H1 (cell line): ENCODE data around the gene ASS1. TPM values are rescaled to one million over a fixed set of nuclear protein-coding genes. Genes with fewer than 3 reads are reported as not detected.

ENCODE experiments used
- CTCF ChIA-PET: fragments of 300-600 bp; sonication (Branson Sonifier 250); formaldehyde crosslinking; loops from one replicate; lab custom pipeline; 2021; ENCODE audit not compliant: partially characterized antibody; lab: Charles Lee
- POLR2A ChIA-PET: fragments of 300-600 bp; sonication (Branson Sonifier 250); formaldehyde crosslinking; loops from one replicate; lab custom pipeline; 2021; ENCODE audit warnings: inconsistent platforms; ENCODE audit not compliant: partially characterized antibody; lab: Charles Lee
- DNase-seq, 2 experiments: peaks; one replicate each; pipeline versions ENCODE4 v3.0.0 to v3.0.0-alpha.2; 2010 to 2022; ENCODE audit warnings: low spot score in 2 of 2, low read depth in 1 of 2, mixed read lengths in 1 of 2
- FAIRE-seq: peaks from 2 replicates; lab custom pipeline; 2011; peaks lifted over from hg19 to GRCh38; lab: Jason Lieb, UNC
- H2AFZ ChIP-seq: 2 replicates; pipeline ENCODE4 v1.8.1; 2012; ENCODE audit warnings: low read length, inconsistent platforms
- H2AK5ac ChIP-seq: 2 replicates; pipeline ENCODE4 v1.6.1; 2013; ENCODE audit warnings: low read depth, low read length
- H2BK120ac ChIP-seq: replicated peaks from 2 replicates; pipeline ENCODE3; 2013; ENCODE audit warnings: low read depth, low read length, inconsistent platforms
- H2BK12ac ChIP-seq: 2 replicates; pipeline ENCODE4 v1.6.1; 2013; ENCODE audit warnings: low read depth, low read length
- H2BK15ac ChIP-seq: 2 replicates; pipeline ENCODE4 v1.6.1; 2013; ENCODE audit warnings: low read length
- H2BK20ac ChIP-seq: 2 replicates; pipeline ENCODE4 v1.6.1; 2013; ENCODE audit warnings: low read length
- H2BK5ac ChIP-seq: 2 replicates; pipeline ENCODE4 v1.6.1; 2013; ENCODE audit warnings: low read depth, low read length
- H3K14ac ChIP-seq: 2 replicates; pipeline ENCODE4 v1.6.1; 2013; ENCODE audit warnings: inconsistent platforms; ENCODE audit not compliant: insufficient read length
- H3K18ac ChIP-seq: 2 replicates; pipeline ENCODE4 v1.6.1; 2013; ENCODE audit warnings: low read length; ENCODE audit errors: extremely low read depth
- H3K23ac ChIP-seq: 2 replicates; pipeline ENCODE4 v1.6.1; 2013; ENCODE audit warnings: inconsistent platforms; ENCODE audit not compliant: insufficient read length
- H3K23me2 ChIP-seq: 2 replicates; pipeline ENCODE4 v1.6.1; 2013; ENCODE audit warnings: low read depth, low read length
- H3K27ac ChIP-seq: 2 replicates; pipeline ENCODE4 v1.6.1; 2011; ENCODE audit warnings: low read depth, low read length, inconsistent platforms
- H3K27me3 ChIP-seq, 4 experiments: replicated peaks in 1 of 4; 1 replicate in 1 of 4; 2 replicates in 3 of 4; pipeline versions ENCODE4 v1.6.1 to v1.8.1; 2011 to 2013; ENCODE audit warnings: low read length in 3 of 4, mild to moderate bottlenecking in 3 of 4, inconsistent platforms in 2 of 4, mixed read lengths in 2 of 4, moderate library complexity in 1 of 4; ENCODE audit not compliant: control insufficient read depth in 3 of 4, insufficient read depth in 3 of 4; ENCODE audit errors: extremely low read depth in 1 of 4
- H3K36me3 ChIP-seq, 4 experiments: 2 replicates each; pipeline versions ENCODE4 v1.6.1 to v1.8.1; 2011 to 2013; ENCODE audit warnings: mild to moderate bottlenecking in 4 of 4, low read length in 3 of 4, moderate library complexity in 2 of 4, control low read depth in 1 of 4, inconsistent platforms in 1 of 4; ENCODE audit not compliant: insufficient read depth in 4 of 4, control insufficient read depth in 2 of 4
- H3K4ac ChIP-seq: replicated peaks from 2 replicates; pipeline ENCODE3; 2013; ENCODE audit warnings: low read length, low read depth, mixed read lengths, inconsistent platforms; ENCODE audit not compliant: insufficient read length
- H3K4me1 ChIP-seq, 4 experiments: replicated peaks in 1 of 4; 1 replicate in 1 of 4; 2 replicates in 3 of 4; pipeline versions ENCODE4 v1.6.1 to v1.8.1; 2011 to 2013; ENCODE audit warnings: low read length in 3 of 4, inconsistent platforms in 2 of 4, mixed read lengths in 1 of 4; ENCODE audit not compliant: insufficient read depth in 4 of 4, control insufficient read depth in 3 of 4
- H3K4me2 ChIP-seq, 2 experiments: 2 replicates each; pipeline versions ENCODE4 v1.6.1 to v1.8.1; 2011 to 2013; ENCODE audit warnings: low read depth in 2 of 2, low read length in 2 of 2, control low read depth in 1 of 2, inconsistent platforms in 1 of 2, mild to moderate bottlenecking in 1 of 2; ENCODE audit not compliant: insufficient read depth in 1 of 2
- H3K4me3 ChIP-seq, 4 experiments: fragments of 200-600, 300-600 bp in 1 of 4; sonication (generic), shearing (Covaris generic), sonication (Bioruptor Twin) in 1 of 4; 2 replicates each; pipeline versions ENCODE4 v1.5.1 to v1.8.1; 2011 to 2016; ENCODE audit warnings: low read length in 4 of 4, low read depth in 3 of 4, control low read depth in 2 of 4, inconsistent platforms in 2 of 4, mild to moderate bottlenecking in 2 of 4, mixed read lengths in 1 of 4, moderate library complexity in 1 of 4; ENCODE audit not compliant: insufficient read depth in 2 of 4; ENCODE audit errors: extremely low read depth in 1 of 4
- H3K56ac ChIP-seq: replicated peaks from 2 replicates; pipeline ENCODE3; 2013; ENCODE audit warnings: low read depth, mild to moderate bottlenecking, mixed read lengths, low read length, inconsistent platforms; ENCODE audit not compliant: insufficient read length
- H3K79me1 ChIP-seq: 2 replicates; pipeline ENCODE4 v1.6.1; 2013; ENCODE audit warnings: low read depth, low read length, control low read depth
- H3K79me2 ChIP-seq, 2 experiments: 2 replicates each; pipeline versions ENCODE4 v1.6.1 to v1.8.1; 2012 to 2013; ENCODE audit warnings: low read length in 2 of 2, mild to moderate bottlenecking in 2 of 2, inconsistent platforms in 1 of 2; ENCODE audit not compliant: insufficient read depth in 2 of 2, control insufficient read depth in 1 of 2
- H3K9ac ChIP-seq, 4 experiments: replicated peaks in 1 of 4; 1 replicate in 1 of 4; 2 replicates in 3 of 4; pipeline versions ENCODE4 v1.6.1 to v1.8.1; 2011 to 2013; ENCODE audit warnings: low read depth in 3 of 4, low read length in 3 of 4, control low read depth in 2 of 4, mild to moderate bottlenecking in 2 of 4, moderate library complexity in 2 of 4, inconsistent platforms in 1 of 4; ENCODE audit errors: extremely low read depth in 1 of 4
- H3K9me3 ChIP-seq, 2 experiments: 2 replicates each; pipeline versions ENCODE4 v1.6.1 to v1.8.1; 2012 to 2013; ENCODE audit warnings: mild to moderate bottlenecking in 2 of 2, moderate library complexity in 2 of 2, control low read depth in 1 of 2, inconsistent platforms in 1 of 2, low read depth in 1 of 2, low read length in 1 of 2, mixed read lengths in 1 of 2; ENCODE audit not compliant: insufficient read depth in 2 of 2
- H4K20me1 ChIP-seq, 2 experiments: replicated peaks in 1 of 2; 2 replicates each; pipeline versions ENCODE3 to v1.8.1; 2011 to 2013; ENCODE audit warnings: inconsistent platforms in 2 of 2, low read length in 2 of 2, mild to moderate bottlenecking in 1 of 2; ENCODE audit not compliant: insufficient read depth in 2 of 2, control insufficient read depth in 1 of 2
- H4K5ac ChIP-seq: 2 replicates; pipeline ENCODE4 v1.6.1; 2013; ENCODE audit warnings: low read length, low read depth, mixed read lengths, inconsistent platforms; ENCODE audit not compliant: insufficient read length
- H4K8ac ChIP-seq: 2 replicates; pipeline ENCODE4 v1.8.0; 2013; ENCODE audit warnings: mild to moderate bottlenecking, moderate library complexity, low read length, inconsistent platforms; ENCODE audit not compliant: insufficient read depth; ENCODE audit errors: extremely low read depth
- H4K91ac ChIP-seq: replicated peaks from 2 replicates; pipeline ENCODE3; 2013; ENCODE audit warnings: low read length, mixed read lengths, inconsistent platforms; ENCODE audit not compliant: insufficient read length
- BRCA1 ChIP-seq: IDR thresholded peaks from 2 replicates; pipeline ENCODE4 v1.6.1; 2012; ENCODE audit warnings: low read depth, low read length, improper control_type of control experiment
- CBX8 ChIP-seq: fragments of 300-800, 300-1000 bp; sonication (generic); IDR thresholded peaks from 2 replicates; pipeline ENCODE4 v1.7.1; 2016; ENCODE audit warnings: low read depth, low read length, borderline replicate concordance
- CHD1 ChIP-seq: IDR thresholded peaks from 2 replicates; pipeline ENCODE4 v1.6.1; 2012; ENCODE audit warnings: low read depth, low read length, improper control_type of control experiment
- CTBP2 ChIP-seq: IDR thresholded peaks from 2 replicates; pipeline ENCODE4 v1.7.0; 2011; ENCODE audit warnings: borderline replicate concordance, mild to moderate bottlenecking, moderate library complexity, mixed read lengths, low read length; ENCODE audit not compliant: insufficient read depth, insufficient read length
- GTF2F1 ChIP-seq: IDR thresholded peaks from 2 replicates; pipeline ENCODE4 v1.6.1; 2012; ENCODE audit warnings: low read depth, low read length, improper control_type of control experiment, borderline replicate concordance
- HDAC6 ChIP-seq: IDR thresholded peaks from one replicate; pipeline ENCODE4 v1.7.1; 2012; ENCODE audit warnings: low read depth, mild to moderate bottlenecking, inconsistent platforms, low read length, moderate library complexity
- POLR2AphosphoS5 ChIP-seq: IDR thresholded peaks from 2 replicates; pipeline ENCODE4 v1.6.1; 2011; ENCODE audit warnings: low read depth, low read length
- RAD21 ChIP-seq, 2 experiments: IDR thresholded peaks in 1 of 2; conservative IDR thresholded peaks in 1 of 2; 2 replicates each; pipeline ENCODE4 v1.6.1; 2011; ENCODE audit warnings: low read depth in 2 of 2, low read length in 2 of 2, improper control_type of control experiment in 1 of 2, inconsistent platforms in 1 of 2, mild to moderate bottlenecking in 1 of 2, moderate library complexity in 1 of 2
- RFX5 ChIP-seq: IDR thresholded peaks from 2 replicates; pipeline ENCODE4 v1.6.1; 2011; ENCODE audit warnings: low read depth, low read length, improper control_type of control experiment, borderline replicate concordance
- RXRA ChIP-seq: IDR thresholded peaks from 2 replicates; pipeline ENCODE4 v1.6.1; 2011; ENCODE audit warnings: low read depth, mild to moderate bottlenecking, low read length, moderate library complexity; ENCODE audit not compliant: insufficient read depth
- SP1 ChIP-seq: IDR thresholded peaks from 2 replicates; pipeline ENCODE4 v1.6.1; 2011; ENCODE audit warnings: low read depth, low read length
- SP4 ChIP-seq: IDR thresholded peaks from 2 replicates; pipeline ENCODE4 v1.6.1; 2012; ENCODE audit warnings: low read length, inconsistent platforms
- SUZ12 ChIP-seq: fragments of 200-600 bp; sonication (generic); IDR thresholded peaks from 2 replicates; pipeline ENCODE4 v1.6.1; 2012; ENCODE audit warnings: mild to moderate bottlenecking, inconsistent platforms, low read length, moderate library complexity, mixed read lengths
- TBP ChIP-seq: IDR thresholded peaks from 2 replicates; pipeline ENCODE4 v1.6.1; 2011; ENCODE audit warnings: low read depth, low read length, improper control_type of control experiment
- whole genome bisulfite sequencing, 2 experiments: shearing (Covaris generic) in 1 of 2; methylation state at CpG; one replicate each; pipeline versions ENCODE4 v1.1.6 to v1.1.7; 2013 to 2015; ENCODE audit warnings: low lambda C conversion rate in 2 of 2, mixed read lengths in 2 of 2, inconsistent platforms in 1 of 2, low coverage in 1 of 2, missing lambda C conversion rate in 1 of 2; ENCODE audit not compliant: insufficient replicate concordance in 2 of 2, insufficient coverage in 1 of 2, insufficient read length in 1 of 2; ENCODE audit errors: extremely low coverage in 1 of 2, missing lambda C conversion rate in 1 of 2; 5-methylcytosine and 5-hydroxymethylcytosine counted together
- polyA plus RNA-seq, 7 experiments: library from polyadenylated mRNA; depleted of rRNA in 3 of 7; stranded (reverse) in 5 of 7; unstranded in 2 of 7; fragments of >200 nt in 5 of 7; fragments of 200-250 nt in 2 of 7; gene quantifications; 1 replicate in 5 of 7; 2 replicates in 1 of 7; 4 replicates in 1 of 7; pipeline versions ENCODE4 v1.2.1 to v1.2.3, GENCODE V29; 2011 to 2013; ENCODE audit warnings: missing spikeins in 2 of 7, mixed read lengths in 2 of 7
- total RNA-seq: library from RNA; stranded (reverse); fragmentation: NEBNext Ultra II Directional; extraction: Animal tissue kit (Norgen Biotek cat#: 25700); gene quantifications from 2 replicates; pipeline ENCODE4 v1.2.1, GENCODE V29; 2021

ASS1 gene
- total and polyA plus RNA-seq, 2 of the 8 experiments (the other 6 are each of a cell fraction or from before 2014, with no cell fraction given) = 108 to 296 TPM

- Histone ChIP-seq H3K18ac (no peak overlapping the region), H3K56ac (no peak overlapping the region), H3K14ac (no peak overlapping the region), H2BK120ac (no peak overlapping the region), H4K91ac (no peak overlapping the region), H3K79me2 (no peaks in the 10 kb centered on the region), H3K27ac (no peak overlapping the region), H4K20me1 (peaks cover 2 to 3% of the 10 kb centered on the region in 2 experiments), H2BK5ac (no peak overlapping the region), H3K9me3 (no peaks in the 10 kb centered on the region), H3K4ac (no peak overlapping the region), H4K8ac (no peak overlapping the region), H3K79me1 (no peaks in the 10 kb centered on the region), H3K4me1 (peaks cover 0 to 14% (median 8%) of the 10 kb centered on the region in 4 experiments; a peak in 6 of 7 replicates), H3K23me2 (0 out of 2 replicates have a peak, but pooled peaks cover 3% of the 10 kb centered on the region), H2BK15ac (no peak overlapping the region), H3K4me3 (no peak overlapping the region), H2BK12ac (no peak overlapping the region), H2BK20ac (no peak overlapping the region), H4K5ac (no peak overlapping the region), H3K36me3 (peaks cover 0 to 17% (median 3%) of the 10 kb centered on the region in 4 experiments; a peak in 3 of 8 replicates), H2AFZ (no peak overlapping the region), H3K23ac (no peak overlapping the region), H3K4me2 (no peak overlapping the region), H2AK5ac (no peak overlapping the region), H3K9ac (no peak overlapping the region)
- ChIA-PET POLR2A (interaction anchor here (1.5 kb wide), 1 partner anchor 8 kb away, joined by 4 read pairs; no protein-coding TSS in a partner anchor), CTCF (interaction anchor here (0.7 to 13.0 kb wide), 3 partner anchors 15 to 204 kb away, joined by 4 to 136 read pairs (median 4); no protein-coding TSS in a partner anchor)
- DNase-seq = no peak
- no peak for FAIRE-seq
- WGBS, 2 experiments = 93% methylated on average over 7 of the region's 9 CpGs; no CpG with 5 or more reads in 1 of the 2 experiments
- TF ChIP-seq RXRA (no peak), CBX8 (no peak), SP1 (no peak), CTBP2 (no peak), CHD1 (no peak), POLR2AphosphoS5 (no peak), BRCA1 (no peak), HDAC6 (no peak), RAD21 (IDR thresholded peaks at IDR 0.05 in 1 of 2, conservative IDR thresholded peaks at IDR 0.05 in 1 of 2; ENCODE audit: low read depth in 2 of 2, low read length in 2 of 2) (no peak), RFX5 (no peak), SP4 (no peak), TBP (no peak), GTF2F1 (no peak), SUZ12 (no peak)
- TF ChIP-seq, all 59 proteins: peak for 0
- H3K27me3 ChIP-seq = no peaks in the 10 kb centered on the region
These were observed 33.4 kb downstream of the ASS1 start for GRCh38 chr9:130478152-130478551.
